ENCODE measurements around the gene KCNQ2.

Gene KCNQ2

GRCh38 chr20:63448031-63448430, 24.4 kb downstream of the KCNQ2 start:
- Histone ChIP-seq H3K4me1 (ENCODE audit: low read length) (no peaks in the 10 kb centered on the region), H2AFZ (ENCODE audit: low read depth, low read length) (no peak overlapping the region), H3K27ac (ENCODE audit: low read length) (no peak overlapping the region), H4K20me1 (ENCODE audit: insufficient read depth, low read length) (no peaks in the 10 kb centered on the region), H3K9ac (ENCODE audit: low read length) (no peak overlapping the region), H3K4me2 (ENCODE audit: low read length) (no peak overlapping the region), H3K4me3 (ENCODE audit: low read length) (no peak overlapping the region), H3K79me2 (ENCODE audit: low read length) (no peaks in the 10 kb centered on the region), H3K9me3 (ENCODE audit: insufficient read depth, low read length) (no peaks in the 10 kb centered on the region), H3K27me3 (ENCODE audit: low read depth, low read length) (no peaks in the 10 kb centered on the region), H3K36me3 (replicated peaks; ENCODE audit: low read depth, low read length) (no peaks in the 10 kb centered on the region)
- TF ChIP-seq EZH2phosphoT487 (IDR thresholded peaks at IDR 0.05; ENCODE audit: low read depth): no peak
- TF ChIP-seq CTCF (IDR thresholded peaks at IDR 0.05; ENCODE audit: low read depth, low read length): no peak

- H3K27me3 ChIP-seq (ENCODE audit: low read depth, low read length): no peaks in the 10 kb centered on the region
- TF ChIP-seq CTCF (IDR thresholded peaks at IDR 0.05; ENCODE audit: low read depth, low read length): no peak
- TF ChIP-seq EZH2phosphoT487 (IDR thresholded peaks at IDR 0.05; ENCODE audit: low read depth): no peak
- no peaks in the 10 kb centered on the region for H4K20me1 ChIP-seq (ENCODE audit: insufficient read depth, low read length)
- H3K36me3 ChIP-seq (replicated peaks; ENCODE audit: low read depth, low read length): no peaks in the 10 kb centered on the region
- H3K9me3 ChIP-seq (ENCODE audit: insufficient read depth, low read length): no peaks in the 10 kb centered on the region
- H3K9ac ChIP-seq (ENCODE audit: low read length): no peak overlapping the region
- no peak overlapping the region for H3K4me3 ChIP-seq (ENCODE audit: low read length)
- H3K4me2 ChIP-seq (ENCODE audit: low read length): no peak overlapping the region
- H3K79me2 ChIP-seq (ENCODE audit: low read length): no peaks in the 10 kb centered on the region
- no peak overlapping the region for H2AFZ ChIP-seq (ENCODE audit: low read depth, low read length)
- no peak overlapping the region for H3K27ac ChIP-seq (ENCODE audit: low read length)
- no peaks in the 10 kb centered on the region for H3K4me1 ChIP-seq (ENCODE audit: low read length)
These were observed 25.1 kb downstream of the KCNQ2 start for GRCh38 chr20:63447320-63447719.

- no peaks in the 10 kb centered on the region for H3K79me2 ChIP-seq (ENCODE audit: low read length)
- no peaks in the 10 kb centered on the region for H3K27me3 ChIP-seq (ENCODE audit: low read depth, low read length)
- no peak overlapping the region for H3K4me3 ChIP-seq (ENCODE audit: low read length)
- H4K20me1 ChIP-seq (ENCODE audit: insufficient read depth, low read length): no peaks in the 10 kb centered on the region
- no peak overlapping the region for H3K9ac ChIP-seq (ENCODE audit: low read length)
- H2AFZ ChIP-seq (ENCODE audit: low read depth, low read length): no peak overlapping the region
- H3K9me3 ChIP-seq (ENCODE audit: insufficient read depth, low read length): no peaks in the 10 kb centered on the region
- H3K4me1 ChIP-seq (ENCODE audit: low read length): no peaks in the 10 kb centered on the region
- TF ChIP-seq CTCF (IDR thresholded peaks at IDR 0.05; ENCODE audit: low read depth, low read length) (no peak), EZH2phosphoT487 (IDR thresholded peaks at IDR 0.05; ENCODE audit: low read depth) (no peak)
- H3K4me2 ChIP-seq (ENCODE audit: low read length): no peak overlapping the region
- no peak overlapping the region for H3K27ac ChIP-seq (ENCODE audit: low read length)
- no peaks in the 10 kb centered on the region for H3K36me3 ChIP-seq (replicated peaks; ENCODE audit: low read depth, low read length)
These were observed 26.0 kb downstream of the KCNQ2 start for GRCh38 chr20:63446216-63447024.

- Histone ChIP-seq H3K27ac (ENCODE audit: low read length) (no peak overlapping the region), H3K4me3 (ENCODE audit: low read length) (no peak overlapping the region), H3K9ac (ENCODE audit: low read length) (no peak overlapping the region), H3K4me1 (ENCODE audit: low read length) (no peaks in the 10 kb centered on the region), H3K79me2 (ENCODE audit: low read length) (no peaks in the 10 kb centered on the region), H4K20me1 (ENCODE audit: insufficient read depth, low read length) (no peaks in the 10 kb centered on the region), H3K36me3 (replicated peaks; ENCODE audit: low read depth, low read length) (no peaks in the 10 kb centered on the region), H3K27me3 (ENCODE audit: low read depth, low read length) (no peaks in the 10 kb centered on the region), H3K9me3 (ENCODE audit: insufficient read depth, low read length) (no peaks in the 10 kb centered on the region), H2AFZ (ENCODE audit: low read depth, low read length) (no peak overlapping the region), H3K4me2 (ENCODE audit: low read length) (no peak overlapping the region)
- TF ChIP-seq CTCF (IDR thresholded peaks at IDR 0.05; ENCODE audit: low read depth, low read length): no peak
- no peak for TF ChIP-seq EZH2phosphoT487 (IDR thresholded peaks at IDR 0.05; ENCODE audit: low read depth)
These were observed 27.2 kb downstream of the KCNQ2 start for GRCh38 chr20:63445075-63445734.

Data from OCI-LY3 (cell line).